H9 (cell line): Measurements from ENCODE around the gene RPS17. TPM values are rescaled to one million over a fixed set of nuclear protein-coding genes. Genes with fewer than 3 reads are reported as not detected.

Experiments
- DNase-seq: peaks from one replicate; pipeline ENCODE4 v3.0.0-alpha.2; 2017
- H2AFZ ChIP-seq: one replicate; pipeline ENCODE4 v1.6.1; 2013; ENCODE audit warnings: mild to moderate bottlenecking, low read length, control low read depth, moderate library complexity
- H2AK5ac ChIP-seq: 2 replicates; pipeline ENCODE4 v1.6.1; 2013; ENCODE audit warnings: low read length, control low read depth, mixed read lengths; ENCODE audit not compliant: insufficient read length
- H2BK120ac ChIP-seq: one replicate; pipeline ENCODE4 v1.6.1; 2013; ENCODE audit warnings: low read depth, mild to moderate bottlenecking, low read length, control low read depth, inconsistent platforms; ENCODE audit not compliant: poor library complexity, severe bottlenecking
- H2BK12ac ChIP-seq: 2 replicates; pipeline ENCODE4 v1.6.1; 2013; ENCODE audit warnings: low read length, control low read depth, mixed read lengths, low read depth; ENCODE audit not compliant: insufficient read length
- H2BK15ac ChIP-seq: 2 replicates; pipeline ENCODE4 v1.6.1; 2013; ENCODE audit warnings: low read depth, low read length, control low read depth
- H2BK20ac ChIP-seq: one replicate; pipeline ENCODE4 v1.6.1; 2013; ENCODE audit warnings: low read depth, mild to moderate bottlenecking, low read length, control low read depth, inconsistent platforms; ENCODE audit not compliant: poor library complexity, severe bottlenecking
- H2BK5ac ChIP-seq: 2 replicates; pipeline ENCODE4 v1.6.1; 2013; ENCODE audit warnings: low read length, control low read depth, mixed read lengths; ENCODE audit not compliant: insufficient read length
- H3K14ac ChIP-seq: 2 replicates; pipeline ENCODE4 v1.6.1; 2013; ENCODE audit warnings: low read length, control low read depth; ENCODE audit not compliant: insufficient read depth
- H3K18ac ChIP-seq: 2 replicates; pipeline ENCODE4 v1.6.1; 2013; ENCODE audit warnings: low read depth, mild to moderate bottlenecking, mixed read lengths, low read length, control low read depth; ENCODE audit not compliant: insufficient read length
- H3K23ac ChIP-seq: 2 replicates; pipeline ENCODE4 v1.6.1; 2013; ENCODE audit warnings: low read length, control low read depth, mixed read lengths, low read depth; ENCODE audit not compliant: insufficient read length
- H3K23me2 ChIP-seq: 2 replicates; pipeline ENCODE4 v1.6.1; 2013; ENCODE audit warnings: low read depth, mild to moderate bottlenecking, mixed read lengths, low read length, control low read depth; ENCODE audit not compliant: insufficient read length, poor library complexity, severe bottlenecking
- H3K27ac ChIP-seq: 2 replicates; pipeline ENCODE4 v1.5.1; 2013; ENCODE audit warnings: low read length, control low read depth, mixed read lengths, low read depth; ENCODE audit not compliant: insufficient read length
- H3K27me3 ChIP-seq: 2 replicates; pipeline ENCODE4 v1.6.1; 2013; ENCODE audit warnings: low read length, control low read depth, inconsistent platforms; ENCODE audit not compliant: insufficient read depth
- H3K4ac ChIP-seq: 2 replicates; pipeline ENCODE4 v1.6.1; 2013; ENCODE audit warnings: low read depth, mild to moderate bottlenecking, control low read depth, inconsistent platforms, low read length, moderate library complexity
- H3K4me1 ChIP-seq: 2 replicates; pipeline ENCODE4 v1.6.1; 2013; ENCODE audit warnings: low read length, control low read depth, inconsistent platforms; ENCODE audit not compliant: insufficient read depth
- H3K4me2 ChIP-seq: 2 replicates; pipeline ENCODE4 v1.6.1; 2013; ENCODE audit warnings: low read length, control low read depth, mixed read lengths; ENCODE audit not compliant: insufficient read length, insufficient read depth
- H3K56ac ChIP-seq: 2 replicates; pipeline ENCODE4 v1.6.1; 2013; ENCODE audit warnings: low read depth, mild to moderate bottlenecking, mixed read lengths, low read length, control low read depth; ENCODE audit not compliant: insufficient read length
- H3K79me1 ChIP-seq: 2 replicates; pipeline ENCODE4 v1.6.1; 2013; ENCODE audit warnings: low read depth, mild to moderate bottlenecking, moderate library complexity, low read length, control low read depth, inconsistent platforms; ENCODE audit not compliant: insufficient read depth, poor library complexity, severe bottlenecking
- H3K79me2 ChIP-seq: 2 replicates; pipeline ENCODE4 v1.6.1; 2013; ENCODE audit warnings: low read length, control low read depth, inconsistent platforms; ENCODE audit not compliant: insufficient read depth
- H3K9ac ChIP-seq: 2 replicates; pipeline ENCODE4 v1.6.1; 2013; ENCODE audit warnings: low read length, control low read depth, mixed read lengths; ENCODE audit not compliant: insufficient read length; ENCODE audit errors: extremely low read depth
- H3K9me3 ChIP-seq: one replicate; pipeline ENCODE4 v1.6.1; 2013; ENCODE audit warnings: low read depth, low read length, inconsistent platforms; ENCODE audit not compliant: control insufficient read depth
- H3T11ph ChIP-seq: one replicate; pipeline ENCODE4 v1.6.1; 2013; ENCODE audit warnings: mild to moderate bottlenecking, low read length, control low read depth, inconsistent platforms
- H4K20me1 ChIP-seq: one replicate; pipeline ENCODE4 v1.6.1; 2013; ENCODE audit not compliant: control insufficient read depth, insufficient read length, insufficient read depth
- H4K5ac ChIP-seq: 2 replicates; pipeline ENCODE4 v1.6.1; 2013; ENCODE audit warnings: low read depth, mild to moderate bottlenecking, mixed read lengths, low read length, control low read depth; ENCODE audit not compliant: insufficient read length
- H4K8ac ChIP-seq: replicated peaks from 2 replicates; pipeline ENCODE4 v1.6.1; 2013; ENCODE audit warnings: low read length, control low read depth, mixed read lengths, low read depth; ENCODE audit not compliant: insufficient read length
- H4K91ac ChIP-seq: 2 replicates; pipeline ENCODE4 v1.6.1; 2013; ENCODE audit warnings: low read depth, mild to moderate bottlenecking, moderate library complexity, mixed read lengths, low read length, control low read depth; ENCODE audit not compliant: insufficient read length
- H3K27ac Mint-ChIP-seq, 3 experiments: 2 replicates in 2 of 3; 3 replicates in 1 of 3; pipeline ENCODE4 v1.8.0; 2020 to 2021; ENCODE audit warnings: mixed read lengths in 3 of 3, mild to moderate bottlenecking in 1 of 3, moderate library complexity in 1 of 3
- H3K27me3 Mint-ChIP-seq: 2 replicates; pipeline ENCODE4 v1.8.0; 2021; ENCODE audit warnings: low read depth, mild to moderate bottlenecking, moderate library complexity, mixed read lengths
- H3K36me3 Mint-ChIP-seq, 3 experiments: 2 replicates in 2 of 3; 3 replicates in 1 of 3; pipeline ENCODE4 v1.8.0; 2020 to 2021; ENCODE audit warnings: low read depth in 3 of 3, mixed read lengths in 3 of 3; ENCODE audit not compliant: insufficient read depth in 1 of 3
- H3K4me1 Mint-ChIP-seq, 2 experiments: 2 replicates each; pipeline ENCODE4 v1.8.0; 2020; ENCODE audit warnings: mixed read lengths in 2 of 2
- H3K4me3 Mint-ChIP-seq, 2 experiments: 2 replicates in 1 of 2; 3 replicates in 1 of 2; pipeline ENCODE4 v1.8.0; 2020 to 2021; ENCODE audit warnings: mild to moderate bottlenecking in 2 of 2, mixed read lengths in 2 of 2, moderate library complexity in 1 of 2
- H3K9me3 Mint-ChIP-seq, 2 experiments: 2 replicates in 1 of 2; 3 replicates in 1 of 2; pipeline ENCODE4 v1.8.0; 2020; ENCODE audit warnings: mild to moderate bottlenecking in 2 of 2, mixed read lengths in 2 of 2, moderate library complexity in 1 of 2
- CTCF ChIP-seq: fragments of 200-600 bp; sonication (generic); conservative IDR thresholded peaks from 3 replicates; pipeline ENCODE4 v1.8.0; 2021; ENCODE audit warnings: antibody characterized with exemption, mild to moderate bottlenecking
- WGBS: extraction: QIAGEN DNeasy Blood & Tissue Kit; methylation state at CpG from one replicate; pipeline ENCODE4 v1.1.7; 2013; ENCODE audit warnings: missing lambda C conversion rate, low lambda C conversion rate, mixed read lengths; ENCODE audit not compliant: insufficient read length; ENCODE audit errors: extremely low coverage; 5-methylcytosine and 5-hydroxymethylcytosine counted together
- total RNA-seq: library from RNA; stranded (reverse); gene quantifications from 2 replicates; pipeline ENCODE4 v1.2.1, GENCODE V29; 2021

RPS17 gene
- total RNA-seq, 1 experiment from 2014 or later = 2,597 TPM

GRCh38 chr15:82554849-82555248 is 14.6 kb upstream of the RPS17 start:
- Histone ChIP-seq H2BK15ac (no peak overlapping the region), H3T11ph (no peak overlapping the region), H2BK12ac (no peak overlapping the region), H3K23ac (no peak overlapping the region), H3K4me2 (no peak overlapping the region), H3K4me1 (0 out of 2 replicates have a peak, but pooled peaks cover 4% of the 10 kb centered on the region), H3K23me2 (no peaks in the 10 kb centered on the region), H2BK20ac (no peak overlapping the region), H3K79me2 (no peaks in the 10 kb centered on the region), H3K27me3 (no peaks in the 10 kb centered on the region; the same call in 1 of the 2 replicates), H3K14ac (no peak overlapping the region), H4K8ac (no peak overlapping the region), H3K9me3 (no peaks in the 10 kb centered on the region), H3K56ac (no peak overlapping the region), H2BK5ac (no peak overlapping the region), H3K27ac (no peak overlapping the region), H4K20me1 (no peaks in the 10 kb centered on the region), H2AK5ac (no peak overlapping the region), H3K18ac (no peak overlapping the region), H4K5ac (no peak overlapping the region), H3K79me1 (no peaks in the 10 kb centered on the region), H3K4ac (no peak overlapping the region), H2AFZ (no peak overlapping the region), H3K9ac (no peak overlapping the region), H4K91ac (no peak overlapping the region), H2BK120ac (no peak overlapping the region)
- Mint-ChIP-seq H3K4me3 (no peak overlapping the region), H3K9me3 (no peaks in the 10 kb centered on the region), H3K27ac (no peak overlapping the region), H3K27me3 (peaks cover 35% of the 10 kb centered on the region), H3K4me1 (peaks cover 16 to 20% of the 10 kb centered on the region in 2 experiments), H3K36me3 (no peaks in the 10 kb centered on the region)
- DNase-seq = no peak
- WGBS = no CpG with 5 or more reads among the region's 2 CpGs
- no peak for TF ChIP-seq CTCF
